Ascending aorta (tissue), 2 donors: ENCODE measurements around the gene MRPL4. TPM values are rescaled to one million over a fixed set of nuclear protein-coding genes. Genes with fewer than 3 reads are reported as not detected.
"Not testable (repeated sequence)": the region's sequence is repeated elsewhere in the genome, so short reads cannot be mapped to it uniquely, and the experiment has no call there.

Experiments used
- DNase-seq, 2 donors: peaks; one replicate each; pipeline ENCODE4 v3.0.0-alpha.2; 2019; ENCODE audit warnings: low spot score in 2 of 2
- H3K27ac ChIP-seq, 2 donors: fragments of 200-600 bp; sonication (generic); one replicate each; pipeline ENCODE4 v1.5.1; 2016 to 2017; ENCODE audit warnings: mild to moderate bottlenecking in 1 of 2
- H3K27me3 ChIP-seq: fragments of 200-600 bp; sonication (generic); one replicate; pipeline ENCODE4 v1.5.1; 2017
- H3K36me3 ChIP-seq, 2 donors: fragments of 200-600 bp; sonication (generic); one replicate each; pipeline ENCODE4 v1.5.1; 2016
- H3K4me1 ChIP-seq, 2 donors: fragments of 200-600 bp; sonication (generic); one replicate each; pipeline ENCODE4 v1.5.1; 2016 to 2017; ENCODE audit warnings: mild to moderate bottlenecking in 1 of 2
- H3K4me3 ChIP-seq, 2 donors: fragments of 200-600 bp; sonication (generic); one replicate each; pipeline ENCODE4 v1.5.1; 2016 to 2017; ENCODE audit warnings: mild to moderate bottlenecking in 1 of 2
- H3K9me3 ChIP-seq, 2 donors: fragments of 200-600 bp; sonication (generic); one replicate each; pipeline ENCODE4 v1.5.1; 2016
- intact Hi-C: fragments of 100-400 bp; cut with DNase I; formaldehyde crosslinking; loops from one replicate; pipeline ENCODE4 v1.15.1; 2023
- total RNA-seq: library from RNA; depleted of rRNA; stranded (reverse); fragments of >200 nt; gene quantifications from one replicate; pipeline ENCODE4 v1.1.0, GENCODE V29; 2016
- TF ChIP-seq, protein P1 (sequence below), 3 experiments: fragments of 200-600 bp in 2 of 3; fragments of 450-650 bp in 1 of 3; sonication (generic) in 2 of 3; IDR thresholded peaks; one replicate each; pipeline ENCODE4 v1.5.1; 2016 to 2019; ENCODE audit warnings: antibody characterized with exemption in 3 of 3, mild to moderate bottlenecking in 1 of 3, moderate library complexity in 1 of 3

The MRPL4 gene
- total RNA-seq, 1 donor from 2014 or later, result 72.9 TPM

DNA sequence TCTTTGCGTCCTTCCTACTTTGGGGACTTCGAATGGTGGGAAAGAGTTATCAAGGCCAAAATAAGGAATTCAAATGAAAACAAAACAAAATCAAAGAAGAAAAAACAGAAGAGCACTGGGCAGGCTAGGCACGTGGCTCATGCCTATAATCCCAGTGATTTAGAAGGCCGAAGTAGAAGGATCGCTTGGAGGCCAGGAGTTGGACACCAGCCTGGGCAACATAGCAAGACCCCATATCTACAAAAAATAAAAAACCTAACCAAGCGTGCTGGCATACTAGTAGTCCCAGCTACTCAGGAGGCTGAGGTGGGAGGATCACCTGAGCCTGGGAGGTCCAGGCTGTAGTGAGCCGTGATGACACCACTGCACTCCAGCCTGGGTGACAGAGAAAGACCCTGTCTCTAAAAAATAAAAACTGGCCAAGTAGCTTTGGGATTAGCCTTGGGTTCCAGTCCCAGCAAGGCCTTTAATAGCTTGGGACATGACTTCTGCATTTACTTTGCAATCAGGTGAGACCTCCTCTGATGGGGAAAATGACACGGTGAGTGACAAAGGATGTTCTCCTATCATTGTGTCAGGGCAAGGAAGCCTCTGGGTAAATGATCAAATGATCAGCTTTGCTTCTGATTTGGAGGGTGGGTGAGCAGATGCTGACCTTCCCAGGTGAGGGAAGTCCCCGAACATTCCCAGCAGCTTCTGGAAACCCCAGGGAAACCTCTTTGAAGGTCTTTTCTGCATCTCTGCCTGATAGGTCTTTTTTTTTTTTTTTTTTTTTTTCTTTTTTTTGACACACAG is 26.0 kb downstream of the MRPL4 start:
- DNase-seq, result no peak
- intact Hi-C loops, result no loop called here

DNA sequence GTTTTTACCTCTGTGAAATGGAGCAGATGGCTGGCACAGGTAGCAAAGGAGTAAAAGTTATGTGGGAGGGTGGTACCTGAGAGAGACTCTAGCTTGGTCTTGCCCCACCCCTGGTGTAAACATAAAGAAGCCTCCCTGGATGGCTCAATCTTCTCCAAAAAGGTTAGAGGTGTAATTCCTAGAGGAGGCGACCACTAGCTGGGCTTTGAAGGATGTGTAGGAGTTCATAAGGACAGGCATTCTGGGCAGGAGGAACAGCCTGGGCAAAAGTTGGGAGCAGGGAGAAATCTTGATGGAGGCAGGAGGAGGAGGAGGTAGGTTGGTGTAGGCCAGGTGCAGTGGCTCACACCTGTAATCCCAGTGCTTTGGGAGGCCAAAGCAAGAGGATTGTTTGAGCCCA is 26.9 kb downstream of the MRPL4 start:
- TF ChIP-seq, protein P1, sequence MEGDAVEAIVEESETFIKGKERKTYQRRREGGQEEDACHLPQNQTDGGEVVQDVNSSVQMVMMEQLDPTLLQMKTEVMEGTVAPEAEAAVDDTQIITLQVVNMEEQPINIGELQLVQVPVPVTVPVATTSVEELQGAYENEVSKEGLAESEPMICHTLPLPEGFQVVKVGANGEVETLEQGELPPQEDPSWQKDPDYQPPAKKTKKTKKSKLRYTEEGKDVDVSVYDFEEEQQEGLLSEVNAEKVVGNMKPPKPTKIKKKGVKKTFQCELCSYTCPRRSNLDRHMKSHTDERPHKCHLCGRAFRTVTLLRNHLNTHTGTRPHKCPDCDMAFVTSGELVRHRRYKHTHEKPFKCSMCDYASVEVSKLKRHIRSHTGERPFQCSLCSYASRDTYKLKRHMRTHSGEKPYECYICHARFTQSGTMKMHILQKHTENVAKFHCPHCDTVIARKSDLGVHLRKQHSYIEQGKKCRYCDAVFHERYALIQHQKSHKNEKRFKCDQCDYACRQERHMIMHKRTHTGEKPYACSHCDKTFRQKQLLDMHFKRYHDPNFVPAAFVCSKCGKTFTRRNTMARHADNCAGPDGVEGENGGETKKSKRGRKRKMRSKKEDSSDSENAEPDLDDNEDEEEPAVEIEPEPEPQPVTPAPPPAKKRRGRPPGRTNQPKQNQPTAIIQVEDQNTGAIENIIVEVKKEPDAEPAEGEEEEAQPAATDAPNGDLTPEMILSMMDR (IDR thresholded peaks at IDR 0.05), result no peak
- no peaks in the 10 kb centered on the region for H3K9me3 ChIP-seq
- no peak overlapping the region for H3K4me3 ChIP-seq
- intact Hi-C loops, result no loop called here
- no peak overlapping the region for H3K27ac ChIP-seq
- peaks cover under 1 to 2% of the 10 kb centered on the region in 2 donors for H3K36me3 ChIP-seq
- no peaks in the 10 kb centered on the region for H3K27me3 ChIP-seq
- no peak for DNase-seq
- H3K4me1 ChIP-seq, result no peaks in the 10 kb centered on the region

More for the DNA sequence above, 26.0 kb downstream of the MRPL4 start:
- Histone ChIP-seq H3K4me1 (no peaks in the 10 kb centered on the region), H3K36me3 (no peaks in the 10 kb centered on the region), H3K27ac (no peak overlapping the region), H3K27me3 (no peaks in the 10 kb centered on the region), H3K4me3 (no peak overlapping the region), H3K9me3 (no peaks in the 10 kb centered on the region)
- TF ChIP-seq, protein P1 (IDR thresholded peaks at IDR 0.05), result no peak

DNA sequence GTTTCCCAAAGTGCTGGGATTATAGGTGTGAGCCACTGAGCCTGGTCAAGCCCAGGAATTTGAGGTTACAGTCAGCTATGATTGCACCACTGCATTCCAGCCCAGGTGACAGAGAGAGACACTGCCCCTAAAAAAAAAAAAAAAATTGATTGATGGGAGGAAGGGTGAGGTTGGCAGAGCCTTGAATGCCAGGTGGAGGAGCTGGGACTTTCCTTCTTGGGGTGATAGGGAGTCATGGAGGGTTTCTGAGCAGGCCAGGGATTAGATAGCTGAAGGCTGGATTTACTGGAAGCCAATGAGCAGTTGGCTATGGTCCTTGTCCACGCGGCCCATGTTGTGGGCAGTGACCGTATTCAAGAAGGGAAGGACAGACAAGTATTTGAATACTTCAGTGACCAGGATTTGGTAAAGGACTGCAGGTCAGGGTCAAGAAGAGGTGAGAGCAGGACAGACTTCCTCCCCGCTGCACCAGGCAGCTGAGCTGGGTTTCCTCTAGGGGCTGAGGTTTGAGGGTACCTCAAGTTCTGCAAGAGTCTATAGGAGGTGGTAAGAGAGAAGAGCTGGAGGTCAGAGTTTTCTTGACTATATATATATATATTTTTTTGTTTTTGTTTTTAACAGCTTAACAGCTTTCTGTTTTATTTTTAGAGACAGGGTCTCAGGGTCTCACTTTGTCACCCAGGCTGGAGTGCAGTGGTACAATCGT is 27.9 kb downstream of the MRPL4 start:
- TF ChIP-seq, protein P1 (IDR thresholded peaks at IDR 0.05), result no peak
- Histone ChIP-seq H3K27me3 (no peaks in the 10 kb centered on the region), H3K4me1 (no peaks in the 10 kb centered on the region), H3K9me3 (no peaks in the 10 kb centered on the region), H3K27ac (no peak overlapping the region), H3K36me3 (peaks cover 5 to 8% of the 10 kb centered on the region in 2 donors), H3K4me3 (no peak overlapping the region)
- intact Hi-C loops, result no loop called here
- no peak for DNase-seq

DNA sequence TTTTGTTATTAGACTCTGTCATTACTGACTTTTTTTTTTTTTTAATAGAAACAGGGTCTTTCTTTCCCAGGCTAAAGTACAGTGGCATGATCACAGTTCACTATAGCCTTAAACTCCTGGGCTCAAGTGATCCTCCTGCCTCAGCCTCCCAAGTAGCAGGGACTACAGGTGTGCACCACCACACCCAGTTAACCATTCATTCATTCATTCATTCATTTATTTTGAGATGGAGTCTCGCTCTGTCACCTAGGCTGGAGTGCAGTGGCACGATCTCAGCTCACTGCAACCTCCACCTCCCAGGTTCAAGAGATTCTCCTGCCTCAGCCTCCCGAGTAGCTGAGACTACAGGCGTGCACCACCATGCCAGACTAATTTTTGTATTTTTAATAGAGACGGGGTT is 30.0 kb downstream of the MRPL4 start:
- H3K9me3 ChIP-seq, H3K4me3 ChIP-seq, intact Hi-C loops, H3K27ac ChIP-seq, DNase-seq, H3K36me3 ChIP-seq, H3K4me1 ChIP-seq, H3K27me3 ChIP-seq: not testable (repeated sequence)

DNA sequence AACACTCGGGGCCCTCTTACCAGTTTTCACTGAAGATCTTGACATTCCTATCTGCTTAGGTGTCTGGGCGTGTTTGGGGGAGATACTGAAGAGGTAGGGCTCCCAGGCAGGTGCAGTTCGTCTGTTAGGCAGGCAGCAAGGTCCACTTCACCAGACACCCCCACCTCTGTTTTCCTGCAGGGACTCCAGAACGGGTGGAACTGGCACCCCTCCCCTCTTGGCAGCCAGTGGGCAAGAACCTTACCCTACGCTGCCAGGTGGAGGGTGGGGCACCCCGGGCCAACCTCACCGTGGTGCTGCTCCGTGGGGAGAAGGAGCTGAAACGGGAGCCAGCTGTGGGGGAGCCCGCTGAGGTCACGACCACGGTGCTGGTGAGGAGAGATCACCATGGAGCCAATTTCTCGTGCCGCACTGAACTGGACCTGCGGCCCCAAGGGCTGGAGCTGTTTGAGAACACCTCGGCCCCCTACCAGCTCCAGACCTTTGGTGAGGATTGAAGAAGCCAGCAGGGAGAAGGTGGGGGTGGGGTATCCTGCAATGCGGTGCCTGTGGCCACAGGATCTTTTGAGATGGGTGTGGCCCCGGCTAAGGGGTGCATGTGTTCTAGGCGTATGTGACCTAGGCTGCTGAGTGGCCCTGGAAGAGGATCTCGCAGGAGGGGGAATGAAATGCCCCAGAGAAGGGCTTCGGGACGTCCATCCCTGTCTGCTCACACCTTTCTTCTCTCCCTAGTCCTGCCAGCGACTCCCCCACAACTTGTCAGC is 31.5 kb downstream of the MRPL4 start:
- intact Hi-C loops, result no loop called here
- TF ChIP-seq, protein P1 (IDR thresholded peaks at IDR 0.05), result no peak
- Histone ChIP-seq H3K9me3 (no peaks in the 10 kb centered on the region), H3K36me3 (peaks cover 5 to 8% of the 10 kb centered on the region in 2 donors), H3K27me3 (peaks cover 5% of the 10 kb centered on the region), H3K4me3 (no peak overlapping the region), H3K27ac (no peak overlapping the region), H3K4me1 (peaks cover 5 to 6% of the 10 kb centered on the region in 2 donors)
- DNase-seq, result no peak
